NCI-H2081 treated with DMSO at 0.1 percent for 48 hours (cell line): ENCODE data around the gene MINDY1.
A peak's percentile ranks its signal among the peaks of the same experiment; 100 is the strongest.

Experiments
- DNase-seq: peaks from one replicate; lab custom pipeline; 2025; lab: John Stamatoyannopoulos, UW

Gene MINDY1

DNA sequence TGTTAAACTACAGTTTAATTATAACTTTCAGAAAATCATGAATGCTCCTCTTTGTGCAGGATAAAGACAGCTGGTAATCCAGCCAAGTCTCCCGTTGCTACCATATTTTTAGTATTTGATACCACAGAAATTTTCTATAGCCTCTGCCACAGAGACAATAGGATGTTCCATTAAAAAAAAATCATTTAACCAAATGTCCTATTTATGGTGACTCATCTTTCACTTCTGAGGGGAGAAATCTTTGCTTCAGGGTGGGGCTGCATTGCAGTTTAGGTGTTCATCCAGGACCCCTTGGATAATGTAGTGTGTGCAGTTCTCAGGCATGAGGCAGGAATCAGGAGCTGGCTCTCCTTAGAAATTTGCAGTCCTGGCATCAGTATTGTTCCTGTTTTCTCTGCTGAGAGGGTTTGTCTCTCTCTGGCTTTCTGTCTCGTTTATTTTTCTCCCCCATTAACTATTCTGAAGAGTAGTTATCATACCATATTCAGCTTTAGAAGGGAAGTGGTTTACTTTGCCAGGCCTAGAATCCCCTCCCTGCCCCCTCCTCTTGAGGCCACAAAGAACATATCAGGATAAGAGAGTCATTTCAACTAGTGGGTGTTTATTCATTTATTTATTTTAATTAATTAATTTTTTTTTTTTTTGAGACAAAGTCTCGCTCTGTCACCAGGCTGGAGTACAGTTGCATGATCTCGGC lies 4.6 kb upstream of the MINDY1 start:
- no peak for DNase-seq

GRCh38 chr1:151010346-151010726 lies 3.6 kb upstream of the MINDY1 start:
- no peak for DNase-seq

GRCh38 chr1:151009674-151010345 lies 3.1 kb upstream of the MINDY1 start:
- no peak for DNase-seq

DNA sequence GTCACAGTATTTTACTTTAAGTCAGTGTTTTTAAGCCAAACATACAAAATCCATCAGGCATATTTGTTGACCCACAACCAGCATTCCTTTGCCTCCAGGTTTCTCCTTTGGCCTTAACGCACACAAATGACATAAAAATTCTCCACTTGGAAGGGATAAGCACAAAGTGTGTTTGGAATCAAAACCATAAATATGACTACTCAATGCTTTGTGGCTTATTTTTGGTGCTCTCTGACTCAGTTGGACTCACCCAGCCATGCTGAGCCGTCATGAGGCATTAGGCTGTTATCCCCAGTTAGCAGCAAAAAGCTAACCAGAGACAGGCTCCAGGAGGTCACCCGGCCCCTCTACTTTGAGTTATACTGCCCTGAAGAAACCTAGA lies 2.5 kb upstream of the MINDY1 start:
- DNase-seq, result no peak

GRCh38 chr1:151008244-151009205 lies 1.8 kb upstream of the MINDY1 start, which contains the start of gene PRUNE1:
TSS of gene PRUNE1 (plus strand) at chr1:151008449. CDS start at chr1:151008633, 184 bp downstream.
- peak; percentile 87 for DNase-seq

GRCh38 chr1:151007853-151008243 lies 1.1 kb upstream of the MINDY1 start:
- no peak for DNase-seq

DNA sequence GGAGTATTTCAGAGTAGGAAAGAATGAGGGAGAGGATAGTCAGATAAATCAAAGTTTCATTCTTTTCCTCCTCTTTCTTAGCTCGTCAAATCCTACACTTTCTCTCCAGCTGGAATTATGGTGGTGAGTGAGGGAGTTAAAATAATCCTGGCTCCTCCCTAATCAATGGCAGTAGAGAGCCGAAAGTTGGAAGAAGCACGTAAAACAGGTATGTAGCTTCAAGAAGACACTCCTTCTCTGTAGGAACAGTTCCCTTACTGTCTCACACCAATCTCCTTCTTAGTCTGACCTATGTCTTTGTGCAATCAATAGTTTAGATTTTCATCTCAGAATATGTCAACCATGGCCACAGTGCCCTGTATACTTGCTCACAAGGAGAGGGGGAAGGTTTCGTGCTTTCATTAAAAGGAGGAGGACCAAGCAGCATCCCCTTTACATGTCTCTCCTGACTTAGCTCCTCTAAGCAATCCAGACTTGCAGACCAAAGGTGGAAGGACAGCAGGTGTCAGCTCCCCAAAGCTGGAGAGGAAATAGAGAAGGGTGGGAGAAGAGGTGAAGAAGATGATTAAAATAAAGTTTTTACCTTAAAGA lies 878 bp downstream of the MINDY1 start:
- DNase-seq, result no peak

DNA sequence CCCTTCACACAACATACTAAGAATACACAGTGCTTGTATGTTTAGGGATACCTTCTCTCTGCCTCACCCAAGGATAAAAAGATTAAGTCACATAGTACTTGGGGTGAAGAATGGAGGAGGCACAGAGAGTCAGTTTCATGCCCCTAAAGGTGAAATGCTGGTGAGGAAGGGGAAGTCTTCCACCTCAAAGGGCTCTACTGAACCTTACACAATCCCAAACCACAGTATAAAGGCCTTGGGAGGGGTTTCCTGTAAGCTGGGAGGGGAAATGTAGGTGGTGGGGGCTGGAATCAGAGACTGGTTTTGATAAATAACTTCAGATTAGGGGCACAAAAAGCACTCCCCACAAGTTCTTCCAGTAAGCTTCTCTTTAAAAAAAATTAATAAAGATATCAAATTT lies 3.5 kb downstream of the MINDY1 start:
- DNase-seq, result no peak

DNA sequence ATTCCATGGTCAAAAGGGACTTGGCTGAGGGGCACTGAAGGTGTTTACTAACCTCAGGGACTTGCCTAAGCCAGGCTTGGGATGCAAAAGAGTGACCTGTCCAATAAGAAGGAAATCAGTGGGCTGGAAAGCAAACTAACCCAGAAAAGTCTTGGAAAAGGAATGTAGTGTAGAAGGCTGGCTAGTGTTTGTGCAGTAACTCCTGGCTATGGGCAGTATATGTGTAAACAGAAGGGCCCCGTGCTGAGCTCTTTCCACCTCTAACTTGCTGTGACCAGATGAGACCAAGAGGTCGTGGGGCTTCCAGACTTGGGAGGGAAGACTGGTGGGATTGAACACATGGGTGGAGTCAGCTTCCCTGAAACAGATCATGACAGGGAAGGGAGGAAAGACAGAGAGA lies 4.1 kb downstream of the MINDY1 start:
- DNase-seq, result no peak

DNA sequence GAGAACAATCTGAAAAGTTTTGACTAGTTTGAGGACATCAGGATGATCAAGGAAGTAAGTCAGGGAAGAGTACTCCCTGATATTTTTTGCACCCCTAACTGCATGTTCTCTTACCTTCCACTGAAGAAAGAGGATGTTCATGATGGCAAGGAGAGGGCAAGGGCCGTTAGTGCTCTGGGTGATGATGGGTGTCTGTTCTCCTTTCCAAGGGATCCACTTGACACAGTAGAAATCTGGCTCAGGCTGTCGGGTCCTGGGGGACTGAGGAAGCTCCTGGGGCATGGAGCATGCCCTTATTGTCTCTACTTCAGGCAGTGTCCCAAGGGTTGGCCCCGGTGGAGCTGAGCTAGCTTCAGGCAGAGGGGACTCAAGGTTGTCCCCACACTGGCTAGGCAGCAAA lies 4.7 kb downstream of the MINDY1 start:
- no peak for DNase-seq

- no peak for DNase-seq
These were observed 5.1 kb downstream of the MINDY1 start for GRCh38 chr1:151001602-151002001.

DNA sequence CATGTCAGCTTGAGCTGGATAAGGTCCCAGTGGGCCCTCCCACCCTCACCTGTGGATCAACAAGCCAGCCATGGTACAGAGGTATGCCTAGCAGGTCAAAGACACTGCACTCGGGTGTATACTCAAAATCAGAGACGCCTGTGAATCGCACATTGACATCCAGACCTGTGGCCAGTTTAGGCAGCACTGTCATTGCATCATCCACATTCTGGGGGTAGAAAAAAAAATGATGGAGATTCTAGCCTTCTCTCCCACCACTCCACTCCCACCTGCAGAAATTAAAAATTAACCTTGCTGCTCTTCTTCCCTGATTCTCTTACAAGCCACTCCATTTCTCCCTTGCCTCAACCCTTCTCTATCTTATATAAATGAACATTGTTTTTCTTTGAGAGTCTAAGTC lies 6.3 kb downstream of the MINDY1 start:
- no peak for DNase-seq

DNA sequence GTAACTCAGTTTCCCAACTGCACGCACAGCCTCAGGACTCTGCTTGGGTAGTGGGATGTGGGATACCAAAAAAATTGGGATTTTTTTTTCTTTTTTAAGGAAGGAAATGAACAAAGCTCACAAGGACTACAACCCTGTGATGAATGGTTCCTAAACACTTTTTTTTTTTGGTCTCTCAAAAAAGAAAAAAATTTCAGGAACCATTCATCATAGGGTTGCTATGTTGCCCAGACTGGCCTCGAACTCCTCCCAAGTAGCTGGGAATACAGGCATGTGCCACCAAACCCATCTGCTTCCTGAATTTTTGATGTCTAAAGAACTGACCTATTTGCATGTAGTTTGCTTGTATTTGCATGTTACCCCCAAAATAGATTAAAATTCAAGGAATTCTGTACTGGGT lies 6.8 kb downstream of the MINDY1 start:
- DNase-seq, result no peak

DNA sequence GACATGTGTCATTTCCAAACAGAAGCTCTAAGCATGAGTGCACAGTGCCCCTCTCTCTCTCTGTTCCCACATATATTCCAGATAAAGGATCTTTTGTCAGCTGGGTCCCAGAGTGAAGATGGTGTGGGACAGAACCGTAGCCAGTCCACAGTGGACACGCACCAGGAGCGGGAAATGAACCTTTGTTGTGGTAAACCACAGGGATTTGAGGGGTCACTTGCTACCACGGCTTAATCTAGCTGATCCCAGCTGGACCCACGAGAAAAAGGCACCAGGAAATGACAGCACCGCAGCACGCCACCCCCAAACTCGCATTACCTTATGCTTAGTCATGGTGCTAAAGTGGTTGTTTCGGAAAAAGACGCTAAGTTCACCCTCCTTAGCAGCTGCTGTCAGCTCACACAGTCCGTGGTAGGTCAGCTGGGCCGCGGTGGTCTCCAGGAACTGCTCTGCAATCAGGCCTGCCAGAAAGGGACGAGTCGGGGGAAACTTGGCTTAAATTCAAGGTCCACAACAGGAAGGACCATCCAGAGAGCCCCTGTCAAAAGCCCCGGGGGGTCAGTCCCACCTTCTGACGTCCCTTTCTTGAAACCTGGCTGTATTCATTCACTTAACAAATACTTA lies 7.5 kb downstream of the MINDY1 start:
- no peak for DNase-seq

DNA sequence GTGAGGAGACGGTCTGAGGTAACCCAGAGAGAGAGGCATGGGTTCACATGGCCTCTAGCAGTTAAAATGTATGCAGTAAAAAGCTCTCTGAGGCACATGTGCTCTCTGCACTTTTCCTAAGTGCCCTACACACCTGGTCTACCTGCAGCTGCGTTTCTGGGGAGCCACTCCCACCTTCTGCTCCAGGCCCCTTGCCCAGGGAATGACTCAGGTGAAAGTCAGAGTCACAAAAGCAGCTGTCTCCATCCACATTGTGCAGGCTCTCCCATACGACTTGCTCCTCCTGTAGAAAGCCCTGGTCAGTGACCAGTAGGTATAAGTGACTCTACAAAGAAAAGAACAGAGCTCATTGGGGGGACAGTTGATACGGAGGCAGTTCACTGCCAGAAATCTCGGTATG lies 8.8 kb downstream of the MINDY1 start:
- DNase-seq, result no peak

DNA sequence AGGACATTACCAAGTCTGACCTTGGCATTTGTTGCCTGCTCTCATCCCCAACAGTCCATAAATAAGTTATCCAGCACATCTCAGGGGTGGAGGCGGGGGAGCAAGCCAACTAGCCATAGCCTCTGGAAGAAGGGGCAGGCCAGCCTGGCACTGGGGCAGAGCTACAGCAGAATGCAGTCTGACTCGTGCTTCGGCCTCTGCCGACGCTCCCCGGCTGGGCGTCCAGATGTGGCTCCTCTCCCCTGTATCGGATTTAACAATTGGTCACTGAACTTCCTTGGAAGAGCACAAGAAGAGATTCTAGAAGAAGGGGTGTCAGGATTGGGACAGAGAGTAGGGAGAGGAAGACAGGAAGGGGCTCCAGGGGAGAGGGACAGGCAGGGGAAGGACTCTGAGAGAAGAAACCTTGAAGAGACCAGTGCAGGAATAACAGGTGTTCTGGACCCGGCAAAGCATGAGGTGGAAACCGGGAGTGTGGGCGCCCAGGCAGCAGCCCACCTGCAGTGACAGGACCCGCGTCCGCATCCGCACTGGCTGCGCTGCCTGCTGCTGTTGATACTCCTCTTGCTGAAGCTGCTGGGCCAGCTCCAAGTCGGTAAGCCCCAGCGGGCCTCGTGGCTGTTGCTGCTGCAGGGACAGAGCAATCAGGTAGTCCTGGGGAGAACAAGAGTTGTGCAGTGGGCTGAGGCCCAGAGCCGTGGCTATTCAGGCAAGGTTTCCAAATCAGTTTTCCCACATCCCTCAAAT lies 9.4 kb downstream of the MINDY1 start:
- DNase-seq, result no peak

GRCh38 chr1:150995896-150996295 lies 10.8 kb downstream of the MINDY1 start:
- no peak for DNase-seq

DNA sequence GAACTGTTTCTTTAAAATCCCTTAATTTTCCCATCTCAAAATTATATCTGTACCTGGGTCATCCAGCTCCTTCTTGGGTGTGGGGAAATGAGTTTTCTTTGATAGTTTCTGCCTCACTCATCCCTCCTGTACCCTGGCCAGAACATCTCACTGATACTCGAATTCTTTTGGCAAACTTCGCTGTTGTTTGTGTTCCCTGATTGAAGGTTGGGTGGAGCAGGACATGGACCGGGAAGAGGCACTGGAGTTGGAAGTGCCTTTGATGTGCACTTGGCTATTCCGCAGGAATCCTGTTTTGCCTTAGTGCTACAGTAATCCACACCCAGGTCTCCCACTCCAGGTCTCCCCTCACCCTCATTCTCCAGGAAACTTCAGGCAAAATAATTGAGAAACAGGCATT lies 11.2 kb downstream of the MINDY1 start:
- no peak for DNase-seq

- DNase-seq, result no peak
These were observed 12.5 kb downstream of the MINDY1 start for GRCh38 chr1:150994248-150994647.

GRCh38 chr1:150992626-150993025 lies 14.1 kb downstream of the MINDY1 start:
- DNase-seq, result no peak

DNA sequence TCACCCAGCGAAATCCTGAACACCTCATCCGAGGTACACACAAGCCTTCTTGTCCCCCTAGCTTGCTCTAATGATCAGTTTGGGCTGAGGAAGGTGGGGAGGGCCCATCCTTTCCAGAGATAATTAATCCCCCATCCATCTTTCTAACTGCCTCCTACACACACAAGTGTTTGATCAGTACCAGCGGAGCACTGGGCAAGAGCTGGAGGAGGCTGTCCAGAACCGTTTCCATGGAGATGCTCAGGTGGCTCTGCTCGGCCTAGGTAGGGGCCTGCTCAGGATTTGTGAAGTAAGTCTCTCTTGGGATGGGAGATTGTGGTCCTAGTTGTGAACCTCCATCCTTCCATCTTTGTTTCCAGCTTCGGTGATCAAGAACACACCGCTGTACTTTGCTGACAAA lies 18.8 kb downstream of the MINDY1 start:
- no peak for DNase-seq
